RWPE2 (cell line): ENCODE measurements around the gene PLAAT5.

Experiments
- ATAC-seq: fragments of 200-7000 bp; cut with Tn5 transposase; 3 replicates; pipeline ENCODE4 v1.9.1; 2021; ENCODE audit warnings: low read depth
- DNase-seq: peaks from one replicate; pipeline ENCODE4 v3.0.0-alpha.2; 2020; ENCODE audit warnings: low spot score
- H3K27ac ChIP-seq: fragments of 450-650 bp; 2 replicates; pipeline ENCODE4 v1.5.1; 2017; ENCODE audit warnings: mild to moderate bottlenecking; ENCODE audit not compliant: poor library complexity, severe bottlenecking
- H3K27me3 ChIP-seq: fragments of 250-450 bp; sonication (Bioruptor Pico); 2 replicates; pipeline ENCODE4 v1.5.1; 2021; ENCODE audit warnings: mild to moderate bottlenecking, moderate library complexity; ENCODE audit not compliant: insufficient read depth, poor library complexity, severe bottlenecking
- H3K36me3 ChIP-seq: fragments of 250-450 bp; sonication (Bioruptor Pico); 2 replicates; pipeline ENCODE4 v1.5.1; 2020; ENCODE audit warnings: low read depth, mild to moderate bottlenecking, moderate library complexity
- H3K4me1 ChIP-seq: fragments of 250-450 bp; sonication (Bioruptor Pico); 2 replicates; pipeline ENCODE4 v1.5.1; 2021; ENCODE audit warnings: mild to moderate bottlenecking, moderate library complexity; ENCODE audit not compliant: insufficient read depth, poor library complexity, severe bottlenecking
- H3K4me3 ChIP-seq: fragments of 250-450 bp; sonication (Bioruptor Pico); 2 replicates; pipeline ENCODE4 v1.5.1; 2021; ENCODE audit warnings: mild to moderate bottlenecking, moderate library complexity; ENCODE audit not compliant: severe bottlenecking
- H3K9me3 ChIP-seq: fragments of 250-450 bp; sonication (Bioruptor Pico); 2 replicates; pipeline ENCODE4 v1.5.1; 2021; ENCODE audit warnings: mild to moderate bottlenecking, moderate library complexity; ENCODE audit not compliant: severe bottlenecking
- CTCF ChIP-seq: fragments of 450-650 bp; IDR thresholded peaks from one replicate; pipeline ENCODE4 v1.5.1; 2017; ENCODE audit warnings: mild to moderate bottlenecking, moderate library complexity; ENCODE audit not compliant: poor library complexity, severe bottlenecking

The PLAAT5 gene

GRCh38 chr11:63494975-63495374 is 4.0 kb upstream of the PLAAT5 start:
- Histone ChIP-seq H3K9me3 (no peaks in the 10 kb centered on the region), H3K27ac (no peak overlapping the region), H3K4me1 (no peaks in the 10 kb centered on the region), H3K36me3 (no peaks in the 10 kb centered on the region), H3K4me3 (no peak overlapping the region), H3K27me3 (peaks cover 33% of the 10 kb centered on the region)
- no peak for TF ChIP-seq CTCF
- no peak for DNase-seq
- no peak for ATAC-seq

GRCh38 chr11:63493127-63493526 is 2.2 kb upstream of the PLAAT5 start:
- Histone ChIP-seq H3K36me3 (no peaks in the 10 kb centered on the region), H3K4me1 (no peaks in the 10 kb centered on the region), H3K27me3 (peaks cover 48% of the 10 kb centered on the region), H3K9me3 (no peaks in the 10 kb centered on the region), H3K27ac (no peak overlapping the region), H3K4me3 (no peak overlapping the region)
- ATAC-seq: no peak
- no peak for DNase-seq
- no peak for TF ChIP-seq CTCF

- no peak for TF ChIP-seq CTCF
- Histone ChIP-seq H3K36me3 (no peaks in the 10 kb centered on the region), H3K9me3 (no peaks in the 10 kb centered on the region), H3K4me3 (no peak overlapping the region), H3K27ac (no peak overlapping the region), H3K4me1 (no peaks in the 10 kb centered on the region), H3K27me3 (peaks cover 53% of the 10 kb centered on the region)
- no peak for ATAC-seq
- DNase-seq: no peak
Measured at GRCh38 chr11:63492441-63492840, 1.5 kb upstream of the PLAAT5 start.

- Histone ChIP-seq H3K27me3 (peaks cover 53% of the 10 kb centered on the region), H3K27ac (no peak overlapping the region), H3K9me3 (no peaks in the 10 kb centered on the region), H3K36me3 (no peaks in the 10 kb centered on the region), H3K4me1 (no peaks in the 10 kb centered on the region), H3K4me3 (no peak overlapping the region)
- DNase-seq (no peak), ATAC-seq (no peak)
- TF ChIP-seq CTCF: no peak
Measured at GRCh38 chr11:63491636-63492372, 837 bp upstream of the PLAAT5 start.

- Histone ChIP-seq H3K27ac (no peak overlapping the region), H3K4me1 (no peaks in the 10 kb centered on the region), H3K9me3 (no peaks in the 10 kb centered on the region), H3K27me3 (peaks cover 53% of the 10 kb centered on the region), H3K4me3 (no peak overlapping the region), H3K36me3 (no peaks in the 10 kb centered on the region)
- no peak for DNase-seq
- TF ChIP-seq CTCF: no peak
- ATAC-seq: no peak
Measured at GRCh38 chr11:63491240-63491587, 247 bp upstream of the PLAAT5 start.
